ENCODE data around the gene ZMIZ1. TPM values are rescaled to one million over a fixed set of nuclear protein-coding genes. Genes with fewer than 3 reads are reported as not detected.
A peak's percentile ranks its signal among the peaks of the same experiment; 100 is the strongest.

Gene ZMIZ1
- total RNA-seq, 1 experiment from 2014 or later: 11.5 TPM

GRCh38 chr10:79345241-79346011 lies 276.7 kb downstream of the ZMIZ1 start:
- Histone ChIP-seq H3K4me1 (peaks cover 11% of the 10 kb centered on the region; the same call in 1 of the 2 replicates), H3K9me3 (replicated peaks) (no peaks in the 10 kb centered on the region)
- no peak for DNase-seq

GRCh38 chr10:79346012-79346340 lies 277.2 kb downstream of the ZMIZ1 start:
- no peak for DNase-seq
- peaks cover 24% of the 10 kb centered on the region for H3K36me3 ChIP-seq
- no peak overlapping the region for H3K4me3 ChIP-seq
- peaks cover 11% of the 10 kb centered on the region; the same call in 1 of the 2 replicates for H3K4me1 ChIP-seq
- no peaks in the 10 kb centered on the region for H3K9me3 ChIP-seq (replicated peaks)
- H3K27me3 ChIP-seq: no peaks in the 10 kb centered on the region
- no peak overlapping the region for H3K27ac ChIP-seq

More at GRCh38 chr10:79345241-79346011, 276.7 kb downstream of the ZMIZ1 start:
- H3K27ac ChIP-seq: no peak overlapping the region
- H3K27me3 ChIP-seq: no peaks in the 10 kb centered on the region
- H3K4me3 ChIP-seq: no peak overlapping the region
- H3K36me3 ChIP-seq: peaks cover 18% of the 10 kb centered on the region

GRCh38 chr10:79346388-79347225 lies 277.8 kb downstream of the ZMIZ1 start:
- H3K9me3 ChIP-seq (replicated peaks): no peaks in the 10 kb centered on the region
- no peaks in the 10 kb centered on the region for H3K27me3 ChIP-seq
- DNase-seq: peak in 1 of 2 experiments; percentile 33
- peaks cover 27% of the 10 kb centered on the region for H3K36me3 ChIP-seq
- peak overlapping the region; percentile 91 for H3K4me3 ChIP-seq
- H3K4me1 ChIP-seq: peaks cover 11% of the 10 kb centered on the region; the same call in 1 of the 2 replicates
- H3K27ac ChIP-seq: no peak overlapping the region; the same call in 1 of the 2 replicates

GRCh38 chr10:79347226-79347893 lies 278.6 kb downstream of the ZMIZ1 start, which contains the start of gene PPIF:
Gene PPIF (plus strand): TSS chr10:79347469. CDS start chr10:79347549, 80 bp downstream.
- H3K4me3 ChIP-seq: peak within 1 kb of the TSS; percentile 91
- H3K36me3 ChIP-seq: peaks cover 35% of the 10 kb centered on the region
- peak within 1 kb of the TSS; percentile 75 for H3K27ac ChIP-seq
- no peaks in the 10 kb centered on the region for H3K27me3 ChIP-seq
- H3K4me1 ChIP-seq: peaks cover 11% of the 10 kb centered on the region; the same call in 1 of the 2 replicates
- peak; percentile 92 to 93 for DNase-seq
- H3K9me3 ChIP-seq (replicated peaks): no peaks in the 10 kb centered on the region

- peaks cover 11% of the 10 kb centered on the region; the same call in 1 of the 2 replicates for H3K4me1 ChIP-seq
- peaks cover 42% of the 10 kb centered on the region for H3K36me3 ChIP-seq
- H3K27ac ChIP-seq: peak overlapping the region; percentile 75
- peak overlapping the region; percentile 91 for H3K4me3 ChIP-seq
- H3K27me3 ChIP-seq: no peaks in the 10 kb centered on the region
- no peaks in the 10 kb centered on the region for H3K9me3 ChIP-seq (replicated peaks)
- peak; percentile 60 to 66 for DNase-seq
Observed at GRCh38 chr10:79347894-79348639, 279.3 kb downstream of the ZMIZ1 start.

- H3K4me1 ChIP-seq: peaks cover 11% of the 10 kb centered on the region; the same call in 1 of the 2 replicates
- H3K36me3 ChIP-seq: peaks cover 47% of the 10 kb centered on the region
- no peaks in the 10 kb centered on the region for H3K9me3 ChIP-seq (replicated peaks)
- no peak for DNase-seq
- peak overlapping the region; percentile 75; the same call in 1 of the 2 replicates for H3K27ac ChIP-seq
- no peaks in the 10 kb centered on the region for H3K27me3 ChIP-seq
- H3K4me3 ChIP-seq: peak overlapping the region; percentile 91
Observed at GRCh38 chr10:79348640-79348988, 279.8 kb downstream of the ZMIZ1 start.

GRCh38 chr10:79349072-79349491 lies 280.3 kb downstream of the ZMIZ1 start:
- no peaks in the 10 kb centered on the region for H3K9me3 ChIP-seq (replicated peaks)
- no peaks in the 10 kb centered on the region for H3K27me3 ChIP-seq
- H3K4me1 ChIP-seq: peaks cover 11% of the 10 kb centered on the region; the same call in 1 of the 2 replicates
- H3K4me3 ChIP-seq: no peak overlapping the region
- no peak overlapping the region for H3K27ac ChIP-seq
- H3K36me3 ChIP-seq: peaks cover 52% of the 10 kb centered on the region
- no peak for DNase-seq

- no peak for DNase-seq
- Histone ChIP-seq H3K27me3 (no peaks in the 10 kb centered on the region), H3K4me1 (peaks cover 11% of the 10 kb centered on the region; the same call in 1 of the 2 replicates), H3K27ac (no peak overlapping the region), H3K4me3 (no peak overlapping the region), H3K9me3 (replicated peaks) (no peaks in the 10 kb centered on the region), H3K36me3 (peaks cover 60% of the 10 kb centered on the region)
Observed at GRCh38 chr10:79349766-79350406, 281.1 kb downstream of the ZMIZ1 start.

- peaks cover 67% of the 10 kb centered on the region for H3K36me3 ChIP-seq
- no peak overlapping the region for H3K4me3 ChIP-seq
- DNase-seq: no peak
- H3K4me1 ChIP-seq: peaks cover 11% of the 10 kb centered on the region; the same call in 1 of the 2 replicates
- no peaks in the 10 kb centered on the region for H3K9me3 ChIP-seq (replicated peaks)
- H3K27me3 ChIP-seq: no peaks in the 10 kb centered on the region
- no peak overlapping the region for H3K27ac ChIP-seq
Observed at GRCh38 chr10:79350407-79351154, 281.8 kb downstream of the ZMIZ1 start.

- Histone ChIP-seq H3K4me3 (no peak overlapping the region), H3K27me3 (no peaks in the 10 kb centered on the region), H3K4me1 (peaks cover 11% of the 10 kb centered on the region; the same call in 1 of the 2 replicates), H3K27ac (no peak overlapping the region), H3K9me3 (replicated peaks) (no peaks in the 10 kb centered on the region), H3K36me3 (peaks cover 68% of the 10 kb centered on the region)
- DNase-seq: no peak
Observed at GRCh38 chr10:79351332-79351731, 282.6 kb downstream of the ZMIZ1 start.

GRCh38 chr10:79352035-79352877 lies 283.5 kb downstream of the ZMIZ1 start:
- H3K36me3 ChIP-seq: peaks cover 68% of the 10 kb centered on the region
- no peaks in the 10 kb centered on the region for H3K27me3 ChIP-seq
- DNase-seq: no peak
- no peak overlapping the region for H3K27ac ChIP-seq
- no peak overlapping the region for H3K4me3 ChIP-seq
- H3K9me3 ChIP-seq (replicated peaks): no peaks in the 10 kb centered on the region
- peaks cover 5% of the 10 kb centered on the region; the same call in 1 of the 2 replicates for H3K4me1 ChIP-seq

- peaks cover 5% of the 10 kb centered on the region; the same call in 1 of the 2 replicates for H3K4me1 ChIP-seq
Observed at GRCh38 chr10:79353000-79353406, 284.2 kb downstream of the ZMIZ1 start.

More at GRCh38 chr10:79353000-79353406, 284.2 kb downstream of the ZMIZ1 start:
- Histone ChIP-seq H3K36me3 (peaks cover 68% of the 10 kb centered on the region), H3K4me3 (no peak overlapping the region), H3K27ac (no peak overlapping the region), H3K9me3 (replicated peaks) (no peaks in the 10 kb centered on the region), H3K27me3 (no peaks in the 10 kb centered on the region)
- DNase-seq: no peak
